ENCODE data around the gene TSPAN18. TPM values are rescaled to one million over a fixed set of nuclear protein-coding genes. Genes with fewer than 3 reads are reported as not detected.

Gene TSPAN18
- total and polyA plus RNA-seq, 2 experiments from 2014 or later: 9.5 to 21.5 TPM

GRCh38 chr11:44876906-44877305, 150.1 kb downstream of the TSPAN18 start:
- Histone ChIP-seq H4K20me1 (ENCODE audit: insufficient read depth, poor library complexity, severe bottlenecking) (no peaks in the 10 kb centered on the region), H3K9me3 (ENCODE audit: low read depth) (no peaks in the 10 kb centered on the region), H3K27me3 (no peaks in the 10 kb centered on the region), H3K9me2 (replicated peaks; ENCODE audit: insufficient read depth) (no peaks in the 10 kb centered on the region), H3K79me2 (no peaks in the 10 kb centered on the region), H3K27ac (no peak overlapping the region), H3K4me1 (ENCODE audit: insufficient read depth) (peaks cover 12% of the 10 kb centered on the region), H3K36me3 (replicated peaks; ENCODE audit: insufficient read depth, low read depth) (no peaks in the 10 kb centered on the region), H3K4me3 (no peak overlapping the region), H2AFZ (no peak overlapping the region), H3K4me2 (no peak overlapping the region)
- WGBS (ENCODE audit: low lambda C conversion rate, missing lambda C conversion rate): 83% methylated on average over 12 of the region's 12 CpGs
- no peak for DNase-seq (ENCODE audit: low spot score)
- TF ChIP-seq EZH2phosphoT487 (IDR thresholded peaks at IDR 0.05; ENCODE audit: low read depth, severe bottlenecking, unreplicated experiment): no peak
- TF ChIP-seq EZH2 (IDR thresholded peaks at IDR 0.05; ENCODE audit: borderline replicate concordance): no peak
- TF ChIP-seq CTCF (IDR thresholded peaks at IDR 0.05; ENCODE audit: poor library complexity): no peak

- Histone ChIP-seq H3K4me1 (ENCODE audit: insufficient read depth) (peaks cover 12% of the 10 kb centered on the region), H2AFZ (no peak overlapping the region)
- WGBS (ENCODE audit: low lambda C conversion rate, missing lambda C conversion rate): 33% methylated on average over 26 of the region's 26 CpGs
Observed at GRCh38 chr11:44877571-44878497, 151.1 kb downstream of the TSPAN18 start.

GRCh38 chr11:44878711-44879110, 151.9 kb downstream of the TSPAN18 start:
- Histone ChIP-seq H3K4me2 (no peak overlapping the region), H3K36me3 (replicated peaks; ENCODE audit: insufficient read depth, low read depth) (no peaks in the 10 kb centered on the region), H3K79me2 (no peaks in the 10 kb centered on the region), H3K9me3 (ENCODE audit: low read depth) (no peaks in the 10 kb centered on the region), H3K9me2 (replicated peaks; ENCODE audit: insufficient read depth) (no peaks in the 10 kb centered on the region), H3K4me1 (ENCODE audit: insufficient read depth) (peaks cover 14% of the 10 kb centered on the region), H3K4me3 (no peak overlapping the region), H3K27ac (no peak overlapping the region), H2AFZ (no peak overlapping the region), H3K27me3 (no peaks in the 10 kb centered on the region), H4K20me1 (ENCODE audit: insufficient read depth, poor library complexity, severe bottlenecking) (no peaks in the 10 kb centered on the region)
- TF ChIP-seq EZH2 (IDR thresholded peaks at IDR 0.05; ENCODE audit: borderline replicate concordance) (no peak), CTCF (IDR thresholded peaks at IDR 0.05; ENCODE audit: poor library complexity) (no peak), EZH2phosphoT487 (IDR thresholded peaks at IDR 0.05; ENCODE audit: low read depth, severe bottlenecking, unreplicated experiment) (no peak)
- WGBS (ENCODE audit: low lambda C conversion rate, missing lambda C conversion rate): 67% methylated on average over 6 of the region's 6 CpGs
- no peak for DNase-seq (ENCODE audit: low spot score)

More at GRCh38 chr11:44877571-44878497, 151.1 kb downstream of the TSPAN18 start:
- no peaks in the 10 kb centered on the region for H3K36me3 ChIP-seq (replicated peaks; ENCODE audit: insufficient read depth, low read depth)
- H3K4me3 ChIP-seq: no peak overlapping the region
- H4K20me1 ChIP-seq (ENCODE audit: insufficient read depth, poor library complexity, severe bottlenecking): no peaks in the 10 kb centered on the region
- TF ChIP-seq CTCF (IDR thresholded peaks at IDR 0.05; ENCODE audit: poor library complexity): no peak
- TF ChIP-seq EZH2 (IDR thresholded peaks at IDR 0.05; ENCODE audit: borderline replicate concordance): no peak
- TF ChIP-seq EZH2phosphoT487 (IDR thresholded peaks at IDR 0.05; ENCODE audit: low read depth, severe bottlenecking, unreplicated experiment): no peak
- H3K9me2 ChIP-seq (replicated peaks; ENCODE audit: insufficient read depth): no peaks in the 10 kb centered on the region
- DNase-seq (ENCODE audit: low spot score): peak; percentile 36
- H3K27ac ChIP-seq: peak overlapping the region; percentile 45
- no peaks in the 10 kb centered on the region for H3K9me3 ChIP-seq (ENCODE audit: low read depth)
- H3K27me3 ChIP-seq: no peaks in the 10 kb centered on the region
- no peaks in the 10 kb centered on the region for H3K79me2 ChIP-seq
- H3K4me2 ChIP-seq: peak overlapping the region; percentile 63
